CD4-positive, alpha-beta T cell treated with Interleukin-6 at 100 ng/mL for 8 hours (primary cell): Measurements from ENCODE around the gene SSH3.

Experiments used
- DNase-seq: peaks from one replicate; pipeline ENCODE4 v3.0.0-alpha.2; 2020; ENCODE audit warnings: mixed read lengths, low spot score

The SSH3 gene

DNA sequence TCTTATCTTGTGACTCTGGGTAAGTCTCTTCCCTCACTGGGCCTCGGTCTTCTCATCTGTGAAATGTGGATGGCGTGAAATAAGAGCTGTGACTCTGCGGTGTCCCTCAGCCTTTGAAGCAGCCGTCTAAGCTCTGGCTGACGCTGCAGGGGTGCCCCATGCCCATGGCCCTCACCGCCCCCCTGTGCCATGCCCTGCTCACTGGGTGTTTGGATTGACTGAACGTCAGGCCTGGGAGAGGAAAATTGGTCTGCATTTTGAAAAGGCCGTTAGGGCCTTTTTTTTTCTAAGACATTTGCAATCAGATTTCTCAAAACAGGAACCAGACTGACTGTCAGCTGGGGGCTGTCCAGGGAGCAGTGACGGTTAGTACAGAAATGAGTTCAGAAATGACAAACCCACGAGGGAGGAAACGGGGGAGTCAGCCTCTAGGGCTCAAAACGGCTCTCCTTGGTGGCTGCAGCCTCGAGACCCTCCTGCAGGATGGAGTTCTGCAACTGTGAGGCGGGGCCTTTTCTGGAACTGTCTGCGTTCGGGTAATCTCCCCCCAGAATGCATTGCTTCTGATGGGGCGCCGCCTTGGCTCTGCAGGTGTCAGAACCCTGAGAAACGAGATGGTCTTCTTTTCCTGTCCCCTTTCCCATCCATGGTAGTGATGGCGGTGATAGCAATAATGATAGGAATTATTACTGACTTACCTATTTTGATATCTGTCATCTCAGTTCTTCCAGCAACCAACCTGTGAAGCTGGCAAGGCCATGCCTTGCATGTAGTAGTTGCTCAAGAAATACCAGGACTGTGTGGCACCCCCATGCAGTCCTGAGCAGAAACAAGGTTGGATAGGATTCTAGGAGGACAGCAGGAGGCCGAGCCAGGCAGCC is 35.0 kb upstream of the SSH3 start:
- peak; percentile 65 for DNase-seq

DNA sequence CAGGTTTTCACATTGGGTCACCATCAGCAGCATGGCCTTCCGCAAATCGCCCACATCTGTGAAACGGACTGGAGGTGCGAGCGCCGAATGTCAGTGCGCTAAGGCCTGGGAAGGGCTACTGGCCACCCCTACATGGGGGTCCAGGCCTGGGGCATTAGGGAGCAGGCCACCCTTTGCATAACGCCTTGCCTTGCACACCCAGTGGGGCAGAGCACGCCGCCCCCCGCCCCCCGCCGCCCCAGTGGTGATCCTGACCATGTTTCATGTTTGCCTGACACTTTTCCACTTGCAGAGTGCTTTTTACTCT is 34.4 kb upstream of the SSH3 start:
- no peak for DNase-seq

DNA sequence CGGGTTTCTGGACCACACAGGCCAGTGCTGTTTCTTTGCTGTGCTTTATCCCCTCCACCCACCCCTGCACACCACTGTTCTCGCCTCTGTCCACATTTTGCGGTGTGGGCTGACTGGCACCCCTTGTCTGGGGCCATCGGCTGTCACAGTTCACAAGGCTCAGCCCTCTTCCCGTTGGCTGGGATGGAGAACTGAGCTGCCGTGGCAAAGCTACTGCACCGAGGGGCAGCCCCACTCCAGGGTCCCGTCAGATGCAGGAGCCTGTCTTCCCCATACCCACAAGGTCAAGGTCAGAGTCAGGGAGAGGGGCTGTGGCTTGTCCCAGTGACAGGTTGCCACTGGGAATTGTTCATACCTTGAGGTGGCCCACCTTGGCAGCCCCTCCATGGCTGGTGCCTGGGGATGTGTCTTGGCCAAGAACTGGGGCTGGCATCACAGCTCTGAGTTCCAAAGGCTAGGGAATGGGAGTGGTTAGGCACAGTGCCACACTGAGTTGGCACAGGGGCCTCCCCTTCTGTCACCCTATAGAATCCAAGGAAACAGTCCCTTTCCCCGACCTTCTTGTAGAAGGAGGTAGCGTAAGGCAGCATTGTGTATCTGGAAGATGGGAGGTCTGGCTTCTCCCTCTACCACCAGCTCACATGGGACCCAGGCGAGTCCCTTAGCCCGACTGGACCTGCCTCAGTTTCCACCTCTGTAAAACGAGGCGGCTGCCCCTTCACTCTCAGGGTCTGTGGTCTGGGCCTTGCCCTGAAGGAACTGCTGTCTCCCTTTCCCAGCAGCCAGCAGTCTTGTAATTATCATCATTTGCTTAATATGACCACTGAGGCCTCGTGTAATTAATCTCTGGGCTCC is 33.7 kb upstream of the SSH3 start:
- DNase-seq: no peak

DNA sequence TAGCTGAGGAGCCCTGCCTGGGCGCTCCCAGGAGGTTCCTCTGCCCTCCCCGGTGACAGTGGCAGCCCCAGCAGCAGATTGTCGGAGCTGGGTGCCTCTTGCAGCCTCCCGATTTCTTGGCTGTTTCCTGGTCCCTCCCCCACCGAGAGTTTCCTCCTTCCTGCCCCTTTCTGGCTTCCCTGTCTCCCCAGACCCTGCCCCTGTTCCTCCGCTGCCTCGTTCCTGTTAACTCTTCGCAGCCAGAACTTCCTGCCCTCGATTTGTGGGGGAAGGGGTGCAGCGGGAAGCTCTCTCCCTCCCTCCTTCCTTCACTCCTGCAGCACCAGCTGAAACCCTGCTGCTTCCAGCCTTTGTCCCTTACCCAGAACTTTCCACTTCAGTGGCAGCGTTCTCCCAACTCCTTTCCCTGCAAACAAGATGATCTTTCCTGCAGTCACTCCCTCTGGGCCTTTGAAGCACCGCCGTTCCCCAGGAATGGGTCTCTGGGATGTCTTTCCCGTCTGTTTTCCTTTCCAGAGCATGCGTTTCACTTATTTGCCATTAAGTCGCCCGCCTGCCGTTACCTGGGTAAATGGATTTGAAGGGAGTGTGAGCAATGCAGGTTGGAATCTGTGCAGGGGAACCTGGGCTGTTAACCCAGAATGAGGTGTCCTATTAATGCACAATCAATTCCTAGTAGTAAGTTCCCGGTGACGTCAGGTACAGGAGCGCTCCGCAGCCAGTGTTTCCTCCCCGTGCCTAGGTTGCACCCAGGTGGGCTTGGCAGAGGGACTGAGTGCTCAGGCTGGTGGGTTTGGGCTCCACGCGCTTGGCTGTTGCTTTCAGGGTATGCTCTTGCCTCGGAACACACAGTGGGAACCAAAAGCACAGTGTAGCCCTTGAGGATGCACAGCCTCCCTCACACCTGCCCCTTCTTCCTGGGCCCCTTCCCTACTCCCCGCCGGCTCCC is 32.8 kb upstream of the SSH3 start:
- DNase-seq: peak; percentile 27

DNA sequence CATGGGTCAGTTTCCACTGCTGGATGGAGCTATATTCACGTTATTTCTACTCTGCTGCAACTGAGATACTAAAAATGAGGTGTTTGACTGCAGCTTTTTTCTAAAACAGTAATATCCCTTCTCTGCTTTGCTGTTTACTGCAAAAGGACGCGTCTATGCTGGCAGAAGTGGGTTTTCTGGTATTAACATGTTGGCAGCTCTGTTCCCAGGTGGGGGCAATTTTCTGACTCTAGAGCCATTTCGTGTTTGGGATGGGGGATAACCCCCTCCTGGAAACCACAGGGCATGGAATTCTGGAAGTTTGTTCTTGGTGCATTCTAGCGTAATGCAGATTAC is 32.2 kb upstream of the SSH3 start:
- no peak for DNase-seq

DNA sequence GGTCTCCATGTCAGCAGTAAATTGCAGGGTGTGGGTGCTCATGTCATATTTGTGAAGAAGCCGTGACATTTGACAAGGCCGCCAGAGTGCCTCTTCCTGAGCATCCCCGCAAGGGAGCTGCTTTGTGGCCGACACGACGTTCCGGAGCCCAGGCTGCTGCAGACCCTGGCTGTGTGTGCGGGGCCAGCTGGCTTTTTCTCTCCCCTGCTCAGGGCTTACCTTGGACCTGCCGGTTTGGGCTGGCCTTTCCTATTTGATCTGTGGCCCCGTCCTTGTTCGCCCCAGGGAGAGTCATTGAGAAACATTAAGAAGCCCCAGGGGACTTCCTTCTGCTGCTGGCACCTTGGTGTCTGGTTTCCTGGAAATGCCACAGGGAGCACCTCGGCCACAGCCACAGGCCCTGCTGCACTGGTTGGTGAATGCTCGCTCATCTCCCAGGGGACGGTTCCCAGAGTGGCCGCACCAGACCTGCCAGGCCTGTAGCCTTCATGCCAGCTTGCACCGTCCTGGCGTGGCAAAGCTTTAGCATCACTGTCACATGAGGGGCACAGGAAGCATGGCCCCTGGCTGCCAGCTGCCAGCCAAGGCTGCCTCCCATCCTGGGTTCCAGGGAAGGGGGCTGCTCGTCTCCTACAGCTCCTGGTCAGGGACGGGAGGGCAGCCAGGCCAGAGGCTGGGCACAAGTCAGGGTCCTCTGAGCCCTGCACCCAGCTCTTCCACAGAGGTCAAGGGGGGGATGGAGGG is 31.6 kb upstream of the SSH3 start:
- DNase-seq: peak; percentile 47

DNA sequence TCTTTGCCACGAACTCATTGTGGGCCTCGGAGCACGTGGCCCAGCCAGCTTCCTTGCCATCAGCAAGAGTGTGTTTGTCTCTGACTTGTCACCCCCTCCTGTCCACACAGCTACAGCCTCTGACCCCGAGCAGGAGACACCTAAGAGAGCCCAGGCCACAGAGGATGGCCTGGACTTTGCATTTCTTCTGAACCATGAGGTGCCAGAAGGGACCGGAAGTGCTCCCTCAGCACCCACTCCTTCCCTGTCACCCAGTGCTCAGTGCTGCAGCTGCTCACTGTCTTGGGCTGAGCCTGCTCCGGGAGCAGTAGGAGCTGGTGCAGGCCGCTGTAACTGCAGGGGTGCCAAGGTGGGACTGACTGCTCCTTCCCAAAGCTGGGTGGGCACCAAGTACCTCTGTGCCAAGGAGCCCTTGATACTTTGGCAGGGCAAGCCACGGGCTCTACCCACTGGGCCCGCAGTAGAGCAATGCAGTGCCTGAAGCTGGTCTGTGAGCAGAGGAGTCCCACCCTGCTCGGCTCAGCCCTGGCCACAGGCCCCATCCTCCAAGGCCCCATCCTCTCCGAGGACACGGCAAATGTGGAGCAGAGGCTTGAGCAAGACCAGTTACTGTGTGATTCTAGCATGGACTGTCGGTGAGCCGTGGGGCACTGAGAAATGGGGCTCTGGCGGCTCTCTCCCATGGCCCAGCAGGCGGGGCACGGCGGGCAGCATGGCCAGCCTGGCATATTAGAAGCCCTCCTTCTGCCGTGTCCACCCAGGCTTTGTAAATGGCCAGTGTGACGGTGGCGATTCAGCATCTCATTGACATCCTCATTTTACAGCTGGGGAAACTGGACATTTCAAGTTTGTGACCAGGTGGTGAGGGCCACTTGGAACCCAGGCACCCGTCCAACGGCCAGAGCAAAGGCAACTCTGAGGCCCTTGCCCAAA is 30.7 kb upstream of the SSH3 start:
- DNase-seq: peak; percentile 27

DNA sequence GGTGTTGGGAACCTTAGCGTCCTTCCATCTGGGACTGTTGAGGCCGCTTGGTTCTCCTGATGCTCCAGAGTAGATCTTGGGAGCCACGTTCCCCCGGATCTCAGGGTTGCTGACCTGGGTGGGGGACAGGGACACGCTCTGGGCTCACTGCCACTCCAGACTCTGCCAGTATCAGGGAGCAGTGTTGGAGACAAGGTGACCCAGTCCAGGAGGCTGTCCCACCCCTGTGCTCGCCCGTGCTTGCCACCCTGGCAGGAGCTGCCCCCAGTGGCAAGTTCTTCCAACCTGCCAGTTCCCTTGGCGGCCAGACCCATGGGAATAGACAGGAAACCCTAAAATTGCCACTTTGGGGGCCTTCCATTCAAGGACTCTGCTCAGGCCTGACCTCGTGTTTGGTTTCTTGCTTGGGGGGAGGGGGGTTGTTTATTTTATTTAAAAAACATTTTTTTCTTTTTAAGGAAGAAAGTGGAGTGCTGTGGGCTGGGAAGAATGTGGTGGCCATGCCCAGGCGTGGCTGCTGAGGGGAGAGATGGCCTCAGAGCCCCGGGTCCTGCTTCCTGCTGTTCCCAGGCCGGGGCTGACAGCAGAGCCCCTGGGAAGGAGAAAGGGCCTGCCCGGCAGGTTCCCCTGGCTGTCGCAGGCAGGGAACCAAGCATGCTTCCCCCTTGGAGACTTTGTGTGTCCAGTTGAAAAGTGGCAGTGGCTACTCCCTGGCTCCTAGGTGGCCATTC is 29.9 kb upstream of the SSH3 start:
- DNase-seq: no peak

DNA sequence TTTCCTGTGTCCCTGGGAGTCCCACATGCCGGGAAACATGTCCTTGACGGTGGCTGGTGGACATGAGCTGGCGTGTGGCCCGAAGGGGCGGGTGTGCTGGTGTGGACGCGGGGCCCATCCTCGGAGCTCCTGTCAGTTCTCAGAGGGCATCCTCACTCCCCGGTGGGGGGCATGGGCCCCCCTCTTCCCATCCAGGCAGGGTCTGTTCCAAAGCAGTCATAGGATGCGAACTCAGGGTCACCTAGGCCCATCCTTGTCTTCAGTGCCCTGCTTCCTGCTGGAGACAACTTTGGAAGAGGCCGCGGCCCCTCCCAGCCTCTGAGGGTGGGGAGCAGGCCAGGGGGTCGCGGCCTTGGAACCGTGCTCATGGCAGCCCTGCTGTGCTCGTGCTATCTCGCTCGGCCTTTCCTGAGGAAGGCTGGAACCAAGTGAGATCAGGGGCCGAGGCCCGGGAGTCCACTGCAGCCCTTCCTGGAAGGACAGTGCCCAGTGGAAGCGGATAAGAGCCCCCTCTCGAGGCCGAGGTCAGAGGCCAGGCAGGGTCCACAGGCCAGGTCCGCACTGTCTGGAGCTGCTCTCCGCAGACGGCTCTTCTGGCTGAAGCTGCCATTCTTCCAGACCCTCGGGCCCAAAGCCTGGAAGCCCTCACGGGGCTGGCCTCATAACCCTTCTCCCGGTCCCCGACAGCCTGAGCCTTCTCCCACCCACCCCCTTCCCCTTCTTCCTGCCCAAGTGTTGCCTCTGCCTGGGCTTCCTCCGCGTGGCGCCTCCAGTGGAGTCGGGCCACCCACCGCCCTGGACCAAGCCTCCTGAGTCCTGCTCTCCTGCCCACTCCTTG is 28.3 kb upstream of the SSH3 start:
- DNase-seq: no peak

DNA sequence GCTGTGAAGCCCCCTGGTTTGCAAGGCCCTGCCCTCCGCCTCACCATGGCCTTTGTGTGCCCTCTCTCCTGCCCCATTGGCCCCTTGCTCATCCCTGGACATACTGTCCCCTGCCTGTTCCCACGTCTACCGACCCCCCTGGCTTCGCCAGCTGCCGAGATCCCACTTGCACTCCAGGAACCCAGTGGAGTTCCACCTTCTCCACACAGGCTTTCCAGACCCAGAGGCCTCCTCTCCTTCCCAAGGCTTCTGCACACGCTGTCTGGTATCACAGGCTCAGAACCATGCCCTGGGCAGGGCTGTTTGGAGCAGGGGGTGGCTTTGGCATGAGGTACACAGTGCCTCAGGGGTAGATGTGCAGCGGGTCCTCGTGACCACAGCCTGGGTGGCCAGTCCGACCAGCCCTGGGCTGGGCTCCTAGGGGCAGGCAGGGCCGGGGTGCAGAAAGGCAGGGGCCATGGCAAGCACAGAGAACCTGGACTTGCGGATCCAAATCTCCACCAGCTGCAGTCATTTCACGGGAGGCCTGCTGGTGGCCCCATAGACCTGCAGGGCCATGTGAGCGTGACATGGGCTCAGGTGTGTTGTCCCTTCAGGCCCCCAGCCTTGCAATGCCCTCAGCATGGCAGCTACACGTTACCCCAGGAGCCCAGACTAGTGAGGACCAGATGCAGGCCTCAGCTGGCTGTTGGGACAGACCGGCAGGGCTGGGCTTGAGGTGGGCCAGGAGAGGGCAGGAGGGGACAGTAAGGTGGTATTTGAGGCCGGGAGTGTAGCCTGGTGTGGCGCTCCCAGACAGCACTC is 27.5 kb upstream of the SSH3 start:
- no peak for DNase-seq

DNA sequence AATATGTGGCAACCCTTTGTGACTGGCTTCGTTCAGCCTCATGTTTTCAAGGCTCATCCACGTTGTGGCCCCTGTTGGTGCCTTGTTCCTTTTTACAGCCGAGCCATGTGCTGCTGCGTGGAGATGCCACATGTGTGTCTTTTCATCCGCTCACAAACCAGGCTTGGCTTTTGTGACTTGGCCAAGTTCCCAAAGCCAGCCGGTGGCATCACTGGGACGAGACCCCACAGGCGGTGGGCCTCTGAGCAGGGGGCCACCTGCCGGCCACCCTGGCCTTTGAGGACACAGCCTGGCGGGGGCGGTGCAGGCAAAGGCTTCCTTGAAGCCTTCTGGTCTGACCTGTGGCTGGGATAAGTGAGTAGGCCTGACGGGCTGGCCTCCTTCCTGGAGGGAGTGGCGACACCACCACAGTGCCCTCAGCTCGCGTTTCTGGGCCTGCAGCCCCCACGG is 26.5 kb upstream of the SSH3 start:
- peak; percentile 36 for DNase-seq

DNA sequence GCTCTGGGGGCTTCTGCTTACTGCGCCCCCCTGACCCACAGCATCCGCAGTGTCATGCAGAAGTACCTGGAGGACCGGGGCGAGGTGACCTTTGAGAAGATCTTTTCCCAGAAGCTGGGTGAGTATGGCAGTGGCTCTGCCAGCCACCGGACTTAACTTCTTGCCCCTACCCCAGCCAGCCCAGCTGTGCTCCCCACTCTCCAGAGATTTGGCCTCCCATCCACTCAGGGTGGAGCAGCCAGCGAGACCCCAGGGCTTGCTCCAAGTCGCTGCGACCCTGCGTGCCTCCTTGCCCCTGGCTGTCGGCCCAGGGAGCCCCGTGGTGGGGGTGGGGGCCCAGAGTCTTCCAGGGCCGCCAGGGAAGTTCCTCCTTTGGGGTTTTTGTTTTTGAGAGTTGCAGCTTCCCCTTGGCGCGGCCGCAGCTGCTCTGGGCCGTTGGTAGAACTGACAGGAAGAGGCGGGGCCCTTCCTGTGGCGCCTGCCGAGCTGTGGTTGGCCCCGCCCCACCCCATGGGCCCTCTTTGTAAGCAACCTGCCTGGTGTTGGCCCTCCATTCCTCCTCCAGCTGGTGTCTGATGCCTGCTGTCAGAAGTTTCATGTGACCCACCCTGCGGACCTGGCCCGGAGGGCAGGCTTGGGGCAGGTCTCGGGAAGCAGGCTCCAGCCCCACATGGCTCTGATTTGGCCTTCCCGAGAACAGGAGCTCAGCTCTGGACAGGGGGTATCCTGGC is 25.9 kb upstream of the SSH3 start:
- DNase-seq: peak; percentile 95

DNA sequence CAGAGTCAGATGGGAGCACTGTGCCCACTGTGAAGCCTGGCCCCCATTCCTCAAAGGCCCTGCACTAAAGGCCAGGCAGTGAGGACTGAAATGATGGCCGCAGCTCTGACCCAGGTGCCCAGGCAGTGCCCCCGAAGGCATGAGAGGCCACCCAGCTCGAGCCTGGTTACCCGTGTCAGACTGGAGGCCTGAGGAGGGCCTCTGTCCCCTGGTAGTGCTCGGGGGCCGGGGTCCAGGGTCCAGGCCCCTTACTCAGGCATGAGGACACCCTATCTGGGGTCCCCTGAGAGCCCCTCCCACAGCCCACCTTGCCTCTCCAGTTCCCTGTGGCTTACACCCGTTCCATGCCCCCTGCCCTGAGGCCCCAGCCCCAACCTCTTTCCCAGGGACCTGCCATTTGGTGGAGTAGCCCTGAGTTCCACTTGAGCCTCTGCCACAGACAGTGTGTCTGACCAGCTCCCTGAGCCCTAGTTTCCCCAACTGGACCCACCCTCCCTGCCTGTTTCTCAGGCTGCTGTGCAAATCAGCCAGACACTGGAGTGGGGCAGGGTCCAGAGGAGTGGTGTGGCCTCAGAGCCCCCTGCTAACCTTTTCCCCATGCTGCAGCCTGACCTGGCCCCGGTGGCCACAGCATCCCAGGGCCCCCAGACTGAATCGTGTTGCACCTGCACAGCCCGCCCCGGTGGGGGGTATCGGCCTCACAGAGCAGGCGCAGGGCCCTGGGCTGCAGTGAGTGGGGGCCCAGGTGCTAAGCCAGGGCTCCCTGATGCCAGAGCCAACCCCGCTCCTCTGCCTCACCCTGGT is 25.0 kb upstream of the SSH3 start:
- no peak for DNase-seq

DNA sequence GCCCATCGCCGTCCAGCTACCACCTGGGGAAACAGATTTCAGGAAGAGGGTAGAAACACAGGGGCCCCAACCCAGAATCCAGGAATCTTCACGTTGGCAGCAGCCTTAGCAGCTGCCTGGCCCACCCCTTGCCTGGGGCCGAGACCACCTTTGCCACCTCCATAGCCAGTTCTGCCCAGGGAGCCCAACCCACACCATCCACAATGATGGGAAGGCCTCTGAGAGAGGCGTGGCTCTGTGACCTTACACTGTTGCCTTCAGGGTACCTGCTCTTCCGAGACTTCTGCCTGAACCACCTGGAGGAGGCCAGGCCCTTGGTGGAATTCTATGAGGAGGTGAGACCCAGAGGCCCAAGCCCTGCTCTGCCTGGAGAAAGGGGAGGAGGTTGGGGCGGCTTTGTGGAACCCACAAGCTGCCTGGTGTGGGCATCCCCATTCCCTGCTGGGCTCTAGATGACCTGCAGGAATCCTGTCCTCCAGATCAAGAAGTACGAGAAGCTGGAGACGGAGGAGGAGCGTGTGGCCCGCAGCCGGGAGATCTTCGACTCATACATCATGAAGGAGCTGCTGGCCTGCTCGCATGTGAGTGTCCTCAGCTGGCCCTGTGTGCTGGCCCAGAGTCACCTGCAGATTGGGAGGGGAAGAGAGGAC is 24.3 kb upstream of the SSH3 start:
- DNase-seq: no peak

DNA sequence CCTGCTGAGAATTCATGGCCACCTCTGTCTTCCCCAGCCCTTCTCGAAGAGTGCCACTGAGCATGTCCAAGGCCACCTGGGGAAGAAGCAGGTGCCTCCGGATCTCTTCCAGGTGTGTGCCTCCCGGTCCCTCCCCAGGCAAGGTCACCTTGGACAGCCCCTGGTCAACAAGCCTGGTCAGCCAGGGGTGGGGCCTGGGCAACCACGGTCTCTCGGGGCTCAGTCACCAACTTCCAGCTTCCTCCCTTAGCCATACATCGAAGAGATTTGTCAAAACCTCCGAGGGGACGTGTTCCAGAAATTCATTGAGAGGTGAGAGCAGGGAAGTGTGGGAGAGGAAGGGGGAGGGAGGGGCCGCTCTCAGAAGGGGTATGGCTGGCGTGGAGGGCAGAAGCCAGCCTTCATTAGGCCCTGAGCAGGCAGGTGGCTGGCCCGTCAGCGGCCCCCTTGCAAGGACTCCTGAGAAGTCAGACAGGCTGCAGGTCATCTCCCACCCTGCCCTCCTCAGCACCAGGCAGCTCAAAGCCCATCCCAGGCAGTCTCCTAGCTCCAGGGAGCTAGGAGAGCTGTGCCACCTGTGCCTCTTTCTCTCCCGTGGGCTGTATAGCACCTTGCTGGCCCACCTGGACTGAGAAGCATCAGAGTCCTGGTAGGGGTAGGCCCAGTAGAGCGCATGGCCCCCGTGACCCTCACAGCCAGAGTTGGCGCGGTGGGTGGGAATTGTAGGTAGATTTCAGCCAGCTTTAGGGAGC is 23.6 kb upstream of the SSH3 start:
- DNase-seq: no peak
